Measurements from ENCODE around the gene EMILIN2.
"Not testable (repeated sequence)": the region's sequence is repeated elsewhere in the genome, so short reads cannot be mapped to it uniquely, and the experiment has no call there.

EMILIN2 gene

DNA sequence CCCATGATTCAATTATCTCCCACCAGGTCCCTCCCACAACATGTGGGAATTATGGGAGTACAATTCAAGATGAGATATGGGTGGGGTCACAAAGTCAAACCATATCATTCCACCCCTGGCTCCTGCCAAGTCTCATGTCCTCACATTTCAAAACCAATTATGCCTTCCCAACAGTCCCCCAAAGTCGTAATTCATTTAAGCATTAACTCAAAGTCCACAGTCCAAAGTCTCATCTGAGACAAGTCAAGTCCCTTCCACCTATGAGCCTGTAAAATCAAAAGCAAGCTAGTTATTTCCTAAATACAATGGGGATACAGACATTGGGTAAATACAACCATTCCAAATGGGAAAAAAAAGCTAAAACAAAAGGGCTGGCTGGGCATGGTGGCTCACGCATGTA, 38.2 kb upstream of the EMILIN2 start:
- H3K36me3 ChIP-seq (ENCODE audit: control insufficient read depth in 1 of 2, insufficient read depth in 2 of 2, low read depth in 1 of 2, low read length in 2 of 2); H3K27ac ChIP-seq (ENCODE audit: low read length, poor library complexity, severe bottlenecking); H2AK5ac ChIP-seq (ENCODE audit: low read length, severe bottlenecking); H3K4me1 ChIP-seq (ENCODE audit: control insufficient read depth, insufficient read depth, low read depth, low read length); H3K18ac ChIP-seq (ENCODE audit: low read depth in 1 of 2, low read length in 2 of 2); H3K27me3 ChIP-seq (ENCODE audit: control insufficient read depth in 1 of 2, insufficient read depth in 1 of 2, low read length in 2 of 2); H3K4me2 ChIP-seq (ENCODE audit: low read length, poor library complexity, severe bottlenecking); H3K14ac ChIP-seq (ENCODE audit: low read length in 2 of 2); H3K23ac ChIP-seq (ENCODE audit: low read length in 2 of 2); H4K8ac ChIP-seq (ENCODE audit: low read length); H3K4ac ChIP-seq (ENCODE audit: low read depth in 1 of 2, low read length in 2 of 2); H4K91ac ChIP-seq (ENCODE audit: low read length); H2AFZ ChIP-seq (ENCODE audit: low read depth, low read length); H2BK12ac ChIP-seq (ENCODE audit: low read length in 2 of 2); H3K79me1 ChIP-seq (replicated peaks; ENCODE audit: low read length, poor library complexity, severe bottlenecking); DNase-seq; H3K4me3 ChIP-seq (ENCODE audit: insufficient read depth in 1 of 2, low read depth in 1 of 2, low read length in 2 of 2); H2BK120ac ChIP-seq (ENCODE audit: low read depth, low read length); H2BK5ac ChIP-seq (ENCODE audit: low read depth, low read length, poor library complexity, severe bottlenecking); H2BK15ac ChIP-seq (ENCODE audit: low read depth, poor library complexity, severe bottlenecking); H3K9ac ChIP-seq (ENCODE audit: low read length): not testable (repeated sequence)
- H3K9me3 ChIP-seq (ENCODE audit: control insufficient read depth, low read length) = peaks cover 26% of the 10 kb centered on the region
- WGBS = 100% methylated on average over 2 of the region's 2 CpGs

DNA sequence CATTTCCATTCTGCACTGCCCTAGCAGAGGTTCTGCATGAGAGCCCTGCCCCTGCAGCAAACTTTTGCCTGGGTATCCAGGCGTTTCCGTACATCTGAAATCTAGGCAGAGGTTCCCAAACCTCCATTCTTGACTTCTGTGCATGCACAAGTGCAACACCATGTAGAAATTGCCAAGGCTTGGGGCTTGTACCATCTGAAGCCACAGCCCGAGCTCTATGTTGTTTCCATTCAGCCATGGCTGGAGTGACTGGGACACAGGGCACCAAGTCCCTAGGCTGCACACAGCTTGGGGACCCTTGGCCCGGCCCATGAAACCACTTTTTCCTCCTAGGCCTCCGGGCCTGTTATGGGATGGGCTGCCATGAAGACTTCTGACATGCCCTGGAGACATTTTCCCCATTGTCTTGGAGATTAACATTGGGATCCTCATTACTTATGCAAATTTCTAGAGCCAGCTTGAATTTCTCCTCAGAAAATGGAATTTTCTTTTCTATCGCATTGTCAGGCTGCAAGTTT, 37.1 kb upstream of the EMILIN2 start:
- not testable (repeated sequence) for H3K36me3 ChIP-seq (ENCODE audit: control insufficient read depth in 1 of 2, insufficient read depth in 2 of 2, low read depth in 1 of 2, low read length in 2 of 2); H3K23ac ChIP-seq (ENCODE audit: low read length in 2 of 2); H3K27ac ChIP-seq (ENCODE audit: low read length, poor library complexity, severe bottlenecking); H2BK12ac ChIP-seq (ENCODE audit: low read length in 2 of 2); H2AK5ac ChIP-seq (ENCODE audit: low read length, severe bottlenecking); H2BK5ac ChIP-seq (ENCODE audit: low read depth, low read length, poor library complexity, severe bottlenecking); H2BK15ac ChIP-seq (ENCODE audit: low read depth, poor library complexity, severe bottlenecking); H3K4ac ChIP-seq (ENCODE audit: low read depth in 1 of 2, low read length in 2 of 2); H3K14ac ChIP-seq (ENCODE audit: low read length in 2 of 2); H3K79me1 ChIP-seq (replicated peaks; ENCODE audit: low read length, poor library complexity, severe bottlenecking); DNase-seq; H2BK120ac ChIP-seq (ENCODE audit: low read depth, low read length); H3K4me3 ChIP-seq (ENCODE audit: insufficient read depth in 1 of 2, low read depth in 1 of 2, low read length in 2 of 2); H3K4me1 ChIP-seq (ENCODE audit: control insufficient read depth, insufficient read depth, low read depth, low read length); H3K18ac ChIP-seq (ENCODE audit: low read depth in 1 of 2, low read length in 2 of 2); H4K91ac ChIP-seq (ENCODE audit: low read length); H4K8ac ChIP-seq (ENCODE audit: low read length); H3K27me3 ChIP-seq (ENCODE audit: control insufficient read depth in 1 of 2, insufficient read depth in 1 of 2, low read length in 2 of 2); H3K9ac ChIP-seq (ENCODE audit: low read length); H2AFZ ChIP-seq (ENCODE audit: low read depth, low read length); H3K4me2 ChIP-seq (ENCODE audit: low read length, poor library complexity, severe bottlenecking)
- WGBS = 88% methylated on average over 6 of the region's 6 CpGs
- H3K9me3 ChIP-seq (ENCODE audit: control insufficient read depth, low read length) = peaks cover 33% of the 10 kb centered on the region

- Histone ChIP-seq H3K18ac (ENCODE audit: low read depth in 1 of 2, low read length in 2 of 2) (no peak overlapping the region), H3K36me3 (ENCODE audit: control insufficient read depth in 1 of 2, insufficient read depth in 2 of 2, low read depth in 1 of 2, low read length in 2 of 2) (no peaks in the 10 kb centered on the region), H3K4me2 (ENCODE audit: low read length, poor library complexity, severe bottlenecking) (no peak overlapping the region), H3K4ac (ENCODE audit: low read depth in 1 of 2, low read length in 2 of 2) (no peak overlapping the region), H2BK120ac (ENCODE audit: low read depth, low read length) (no peak overlapping the region), H3K79me1 (replicated peaks; ENCODE audit: low read length, poor library complexity, severe bottlenecking) (no peaks in the 10 kb centered on the region), H2BK15ac (ENCODE audit: low read depth, poor library complexity, severe bottlenecking) (no peak overlapping the region), H3K4me1 (ENCODE audit: control insufficient read depth, insufficient read depth, low read depth, low read length) (no peaks in the 10 kb centered on the region), H3K14ac (ENCODE audit: low read length in 2 of 2) (no peak overlapping the region), H3K27ac (ENCODE audit: low read length, poor library complexity, severe bottlenecking) (no peak overlapping the region), H3K9me3 (ENCODE audit: control insufficient read depth, low read length) (peaks cover 40% of the 10 kb centered on the region), H3K9ac (ENCODE audit: low read length) (no peak overlapping the region), H2AK5ac (ENCODE audit: low read length, severe bottlenecking) (no peak overlapping the region), H3K4me3 (ENCODE audit: insufficient read depth in 1 of 2, low read depth in 1 of 2, low read length in 2 of 2) (no peak overlapping the region), H3K27me3 (ENCODE audit: control insufficient read depth in 1 of 2, insufficient read depth in 1 of 2, low read length in 2 of 2) (no peaks in the 10 kb centered on the region), H3K23ac (ENCODE audit: low read length in 2 of 2) (no peak overlapping the region), H2BK5ac (ENCODE audit: low read depth, low read length, poor library complexity, severe bottlenecking) (no peak overlapping the region), H2BK12ac (ENCODE audit: low read length in 2 of 2) (no peak overlapping the region), H4K8ac (ENCODE audit: low read length) (no peak overlapping the region), H2AFZ (ENCODE audit: low read depth, low read length) (no peak overlapping the region), H4K91ac (ENCODE audit: low read length) (no peak overlapping the region)
- no CpG with 5 or more reads among the region's 1 CpG for WGBS
- DNase-seq = no peak
These were observed 35.4 kb upstream of the EMILIN2 start for GRCh38 chr18:2811416-2811815.

GRCh38 chr18:2814928-2815327, 31.9 kb upstream of the EMILIN2 start:
- no peak overlapping the region for H2BK5ac ChIP-seq (ENCODE audit: low read depth, low read length, poor library complexity, severe bottlenecking)
- no peak overlapping the region for H2BK12ac ChIP-seq (ENCODE audit: low read length in 2 of 2)
- no peak overlapping the region for H3K9ac ChIP-seq (ENCODE audit: low read length)
- H3K4me2 ChIP-seq (ENCODE audit: low read length, poor library complexity, severe bottlenecking) = no peak overlapping the region
- no peak overlapping the region for H2BK15ac ChIP-seq (ENCODE audit: low read depth, poor library complexity, severe bottlenecking)
- no peak overlapping the region for H2BK120ac ChIP-seq (ENCODE audit: low read depth, low read length)
- WGBS = no CpG with 5 or more reads among the region's 2 CpGs
- no peak overlapping the region for H3K14ac ChIP-seq (ENCODE audit: low read length in 2 of 2)
- no peaks in the 10 kb centered on the region for H3K36me3 ChIP-seq (ENCODE audit: control insufficient read depth in 1 of 2, insufficient read depth in 2 of 2, low read depth in 1 of 2, low read length in 2 of 2)
- no peak overlapping the region for H3K23ac ChIP-seq (ENCODE audit: low read length in 2 of 2)
- no peak overlapping the region for H4K8ac ChIP-seq (ENCODE audit: low read length)
- H2AK5ac ChIP-seq (ENCODE audit: low read length, severe bottlenecking) = no peak overlapping the region
- no peak overlapping the region for H3K27ac ChIP-seq (ENCODE audit: low read length, poor library complexity, severe bottlenecking)
- no peak overlapping the region for H3K18ac ChIP-seq (ENCODE audit: low read depth in 1 of 2, low read length in 2 of 2)
- no peak for DNase-seq
- no peak overlapping the region for H2AFZ ChIP-seq (ENCODE audit: low read depth, low read length)
- no peaks in the 10 kb centered on the region for H3K27me3 ChIP-seq (ENCODE audit: control insufficient read depth in 1 of 2, insufficient read depth in 1 of 2, low read length in 2 of 2)
- H3K4me3 ChIP-seq (ENCODE audit: insufficient read depth in 1 of 2, low read depth in 1 of 2, low read length in 2 of 2) = no peak overlapping the region
- no peak overlapping the region for H4K91ac ChIP-seq (ENCODE audit: low read length)
- no peak overlapping the region for H3K4ac ChIP-seq (ENCODE audit: low read depth in 1 of 2, low read length in 2 of 2)
- H3K4me1 ChIP-seq (ENCODE audit: control insufficient read depth, insufficient read depth, low read depth, low read length) = no peaks in the 10 kb centered on the region
- H3K9me3 ChIP-seq (ENCODE audit: control insufficient read depth, low read length) = peaks cover 40% of the 10 kb centered on the region
- H3K79me1 ChIP-seq (replicated peaks; ENCODE audit: low read length, poor library complexity, severe bottlenecking) = no peaks in the 10 kb centered on the region

Data from mesenchymal stem cell (in vitro differentiated cells and primary cell).